Measurements from ENCODE around the gene SHISA6.
"Not testable (repeated sequence)": the region's sequence is repeated elsewhere in the genome, so short reads cannot be mapped to it uniquely, and the experiment has no call there.

The SHISA6 gene

DNA sequence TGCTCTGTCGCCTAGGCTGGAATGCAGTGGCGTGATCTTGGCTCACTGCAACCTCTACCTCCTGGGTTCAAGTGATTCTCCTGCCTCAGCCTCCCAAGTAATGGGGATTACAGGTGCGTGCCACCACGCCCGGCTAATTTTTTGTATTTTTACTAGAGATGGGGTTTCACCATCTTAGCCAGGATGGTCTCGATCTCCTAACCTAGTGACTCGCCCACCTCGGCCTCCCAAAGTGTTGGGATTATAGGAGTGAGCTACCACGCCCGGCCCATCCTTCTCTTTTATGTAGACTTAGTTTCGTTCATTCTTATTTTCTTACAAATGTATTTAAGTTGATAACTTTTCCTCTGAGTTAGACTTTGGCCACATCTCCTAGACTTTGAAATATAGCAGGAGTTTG is 75.4 kb downstream of the SHISA6 start:
- not testable (repeated sequence) for H3K9ac ChIP-seq (ENCODE audit: low read length); H3K4me3 ChIP-seq (ENCODE audit: low read length); H3K4me1 ChIP-seq (ENCODE audit: control insufficient read depth, insufficient read depth, low read length)

DNA sequence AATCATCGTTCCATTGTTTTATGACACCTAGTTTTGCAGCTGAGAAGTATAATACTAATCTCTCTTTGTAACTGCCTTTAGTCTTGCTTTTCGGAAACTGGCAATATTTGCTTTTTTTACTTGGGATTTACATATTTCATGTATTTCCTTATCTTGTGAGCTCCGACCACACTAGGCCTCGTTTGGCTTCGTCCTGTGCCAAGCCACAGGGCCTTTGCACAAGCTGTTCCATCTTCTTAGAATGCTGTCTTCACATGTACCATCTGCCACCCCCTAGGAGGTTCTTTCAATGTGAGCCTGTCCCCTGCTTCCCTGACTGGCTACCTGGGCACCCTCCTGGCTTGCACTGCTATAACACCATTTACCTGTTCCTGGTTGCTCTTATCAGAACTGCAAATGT is 77.2 kb downstream of the SHISA6 start:
- Histone ChIP-seq H3K27ac (ENCODE audit: low read depth, low read length) (no peak overlapping the region), H3K4me1 (ENCODE audit: control insufficient read depth, insufficient read depth, low read length) (no peaks in the 10 kb centered on the region), H3K27me3 (ENCODE audit: control insufficient read depth, insufficient read depth, low read length) (no peaks in the 10 kb centered on the region), H3K9ac (ENCODE audit: low read length) (no peak overlapping the region), H3K4me3 (ENCODE audit: low read length) (no peak overlapping the region), H3K36me3 (ENCODE audit: control insufficient read depth, insufficient read depth, low read length) (no peaks in the 10 kb centered on the region)

More for the DNA sequence above, 75.4 kb downstream of the SHISA6 start:
- H3K27me3 ChIP-seq (ENCODE audit: control insufficient read depth, insufficient read depth, low read length); H3K36me3 ChIP-seq (ENCODE audit: control insufficient read depth, insufficient read depth, low read length); H3K27ac ChIP-seq (ENCODE audit: low read depth, low read length): not testable (repeated sequence)

- Histone ChIP-seq H3K9ac (ENCODE audit: low read length) (no peak overlapping the region), H3K36me3 (ENCODE audit: control insufficient read depth, insufficient read depth, low read length) (no peaks in the 10 kb centered on the region), H3K4me3 (ENCODE audit: low read length) (no peak overlapping the region), H3K27ac (ENCODE audit: low read depth, low read length) (no peak overlapping the region), H3K4me1 (ENCODE audit: control insufficient read depth, insufficient read depth, low read length) (no peaks in the 10 kb centered on the region), H3K27me3 (ENCODE audit: control insufficient read depth, insufficient read depth, low read length) (no peaks in the 10 kb centered on the region)
These were observed 78.9 kb downstream of the SHISA6 start for GRCh38 chr17:11319894-11320293.

DNA sequence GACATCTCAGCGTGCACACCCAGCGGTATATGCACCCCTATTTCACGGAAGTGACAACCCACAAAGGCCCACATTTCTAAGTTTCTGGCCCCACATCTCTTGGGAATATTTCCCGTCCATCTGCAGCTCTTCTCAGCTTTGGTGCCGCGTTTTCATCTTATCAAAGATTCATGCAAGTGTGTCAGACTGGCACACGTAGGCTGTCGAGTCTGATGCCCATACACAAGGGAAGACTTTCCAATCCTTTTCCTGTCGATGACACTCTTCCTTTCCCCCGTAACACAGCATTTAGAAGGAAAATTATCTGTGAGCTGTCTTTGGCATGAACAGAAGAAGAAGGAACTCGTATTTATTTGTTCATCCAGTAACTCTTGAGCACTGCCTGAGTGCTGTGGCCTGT is 83.0 kb downstream of the SHISA6 start:
- Histone ChIP-seq H3K4me3 (ENCODE audit: low read length) (no peak overlapping the region), H3K4me1 (ENCODE audit: control insufficient read depth, insufficient read depth, low read length) (no peaks in the 10 kb centered on the region), H3K36me3 (ENCODE audit: control insufficient read depth, insufficient read depth, low read length) (no peaks in the 10 kb centered on the region), H3K27me3 (ENCODE audit: control insufficient read depth, insufficient read depth, low read length) (no peaks in the 10 kb centered on the region), H3K27ac (ENCODE audit: low read depth, low read length) (no peak overlapping the region), H3K9ac (ENCODE audit: low read length) (no peak overlapping the region)

GRCh38 chr17:11324846-11325420 is 83.9 kb downstream of the SHISA6 start:
- H3K27ac ChIP-seq (ENCODE audit: low read depth, low read length): no peak overlapping the region
- H3K9ac ChIP-seq (ENCODE audit: low read length): no peak overlapping the region
- no peak overlapping the region for H3K4me3 ChIP-seq (ENCODE audit: low read length)
- no peaks in the 10 kb centered on the region for H3K36me3 ChIP-seq (ENCODE audit: control insufficient read depth, insufficient read depth, low read length)
- H3K4me1 ChIP-seq (ENCODE audit: control insufficient read depth, insufficient read depth, low read length): no peaks in the 10 kb centered on the region
- H3K27me3 ChIP-seq (ENCODE audit: control insufficient read depth, insufficient read depth, low read length): no peaks in the 10 kb centered on the region

- H3K9ac ChIP-seq (ENCODE audit: low read length): no peak overlapping the region
- no peak overlapping the region for H3K27ac ChIP-seq (ENCODE audit: low read depth, low read length)
- H3K4me3 ChIP-seq (ENCODE audit: low read length): no peak overlapping the region
- H3K27me3 ChIP-seq (ENCODE audit: control insufficient read depth, insufficient read depth, low read length): no peaks in the 10 kb centered on the region
- H3K36me3 ChIP-seq (ENCODE audit: control insufficient read depth, insufficient read depth, low read length): no peaks in the 10 kb centered on the region
- peaks cover 6% of the 10 kb centered on the region for H3K4me1 ChIP-seq (ENCODE audit: control insufficient read depth, insufficient read depth, low read length)
These were observed 85.5 kb downstream of the SHISA6 start for GRCh38 chr17:11326492-11326891.

GRCh38 chr17:11328770-11329169 is 87.8 kb downstream of the SHISA6 start:
- H3K9ac ChIP-seq (ENCODE audit: low read length): no peak overlapping the region
- H3K4me3 ChIP-seq (ENCODE audit: low read length): no peak overlapping the region
- peaks cover 7% of the 10 kb centered on the region for H3K4me1 ChIP-seq (ENCODE audit: control insufficient read depth, insufficient read depth, low read length)
- H3K36me3 ChIP-seq (ENCODE audit: control insufficient read depth, insufficient read depth, low read length): no peaks in the 10 kb centered on the region
- H3K27me3 ChIP-seq (ENCODE audit: control insufficient read depth, insufficient read depth, low read length): no peaks in the 10 kb centered on the region
- H3K27ac ChIP-seq (ENCODE audit: low read depth, low read length): no peak overlapping the region

DNA sequence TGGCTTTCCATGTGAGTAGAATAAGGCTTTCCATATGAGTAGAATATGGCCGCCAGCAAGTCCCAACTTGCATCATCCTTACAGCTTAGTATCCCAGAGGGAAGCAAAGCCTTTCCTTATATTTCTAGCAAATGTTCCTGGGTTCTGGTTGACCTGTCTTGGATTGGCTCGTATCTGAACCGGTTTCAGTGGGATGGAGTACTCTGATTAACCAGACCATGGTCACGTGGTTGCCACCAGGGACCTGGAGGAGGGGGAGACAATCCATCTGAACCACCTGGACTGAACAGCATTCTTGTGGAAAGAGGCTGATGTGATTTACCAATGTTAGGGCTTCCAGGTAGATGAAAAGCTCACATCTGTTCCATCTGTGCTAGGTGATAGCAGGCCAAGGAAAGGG is 89.0 kb downstream of the SHISA6 start:
- H3K27ac ChIP-seq (ENCODE audit: low read depth, low read length): no peak overlapping the region

GRCh38 chr17:11330826-11331225 is 89.8 kb downstream of the SHISA6 start:
- H3K27ac ChIP-seq (ENCODE audit: low read depth, low read length): no peak overlapping the region
- H3K4me1 ChIP-seq (ENCODE audit: control insufficient read depth, insufficient read depth, low read length): peaks cover 7% of the 10 kb centered on the region
- no peak overlapping the region for H3K9ac ChIP-seq (ENCODE audit: low read length)
- H3K27me3 ChIP-seq (ENCODE audit: control insufficient read depth, insufficient read depth, low read length): no peaks in the 10 kb centered on the region
- H3K4me3 ChIP-seq (ENCODE audit: low read length): no peak overlapping the region
- no peaks in the 10 kb centered on the region for H3K36me3 ChIP-seq (ENCODE audit: control insufficient read depth, insufficient read depth, low read length)

More for the DNA sequence above, 89.0 kb downstream of the SHISA6 start:
- Histone ChIP-seq H3K4me3 (ENCODE audit: low read length) (no peak overlapping the region), H3K36me3 (ENCODE audit: control insufficient read depth, insufficient read depth, low read length) (no peaks in the 10 kb centered on the region), H3K27me3 (ENCODE audit: control insufficient read depth, insufficient read depth, low read length) (no peaks in the 10 kb centered on the region), H3K4me1 (ENCODE audit: control insufficient read depth, insufficient read depth, low read length) (peaks cover 7% of the 10 kb centered on the region), H3K9ac (ENCODE audit: low read length) (no peak overlapping the region)

- H3K36me3 ChIP-seq (ENCODE audit: control insufficient read depth, insufficient read depth, low read length): no peaks in the 10 kb centered on the region
- H3K27ac ChIP-seq (ENCODE audit: low read depth, low read length): no peak overlapping the region
- no peaks in the 10 kb centered on the region for H3K27me3 ChIP-seq (ENCODE audit: control insufficient read depth, insufficient read depth, low read length)
- no peak overlapping the region for H3K4me3 ChIP-seq (ENCODE audit: low read length)
- H3K4me1 ChIP-seq (ENCODE audit: control insufficient read depth, insufficient read depth, low read length): peaks cover 7% of the 10 kb centered on the region
- H3K9ac ChIP-seq (ENCODE audit: low read length): no peak overlapping the region
These were observed 90.8 kb downstream of the SHISA6 start for GRCh38 chr17:11331547-11332513.

GRCh38 chr17:11332706-11333105 is 91.7 kb downstream of the SHISA6 start:
- Histone ChIP-seq H3K27me3 (ENCODE audit: control insufficient read depth, insufficient read depth, low read length) (no peaks in the 10 kb centered on the region), H3K27ac (ENCODE audit: low read depth, low read length) (no peak overlapping the region), H3K9ac (ENCODE audit: low read length) (no peak overlapping the region), H3K36me3 (ENCODE audit: control insufficient read depth, insufficient read depth, low read length) (no peaks in the 10 kb centered on the region), H3K4me3 (ENCODE audit: low read length) (no peak overlapping the region), H3K4me1 (ENCODE audit: control insufficient read depth, insufficient read depth, low read length) (peaks cover 7% of the 10 kb centered on the region)

- Histone ChIP-seq H3K9ac (ENCODE audit: low read length) (no peak overlapping the region), H3K4me3 (ENCODE audit: low read length) (no peak overlapping the region), H3K4me1 (ENCODE audit: control insufficient read depth, insufficient read depth, low read length) (peaks cover 7% of the 10 kb centered on the region), H3K27me3 (ENCODE audit: control insufficient read depth, insufficient read depth, low read length) (no peaks in the 10 kb centered on the region), H3K36me3 (ENCODE audit: control insufficient read depth, insufficient read depth, low read length) (no peaks in the 10 kb centered on the region), H3K27ac (ENCODE audit: low read depth, low read length) (no peak overlapping the region)
These were observed 93.5 kb downstream of the SHISA6 start for GRCh38 chr17:11334493-11334892.

DNA sequence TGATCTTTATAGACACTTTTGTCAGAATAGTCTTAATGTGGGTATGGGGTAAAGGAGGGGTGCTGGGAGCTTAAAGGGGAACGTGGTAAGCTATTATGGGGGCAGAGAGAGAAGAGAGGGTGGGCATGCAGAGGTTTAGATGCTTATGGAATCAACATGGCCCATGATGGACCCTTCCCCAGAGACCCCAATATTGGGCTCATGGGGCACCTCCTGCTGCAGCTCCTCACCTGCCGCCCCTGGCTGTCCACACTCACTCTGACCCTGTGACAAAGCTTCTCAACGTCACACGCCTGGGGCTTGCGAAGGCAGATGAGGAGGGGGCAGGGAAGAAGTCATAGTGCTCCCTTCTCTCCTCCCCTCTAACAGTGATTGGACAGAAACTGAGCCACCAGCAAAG is 95.3 kb downstream of the SHISA6 start:
- Histone ChIP-seq H3K4me3 (ENCODE audit: low read length) (no peak overlapping the region), H3K27me3 (ENCODE audit: control insufficient read depth, insufficient read depth, low read length) (no peaks in the 10 kb centered on the region), H3K9ac (ENCODE audit: low read length) (no peak overlapping the region), H3K4me1 (ENCODE audit: control insufficient read depth, insufficient read depth, low read length) (peaks cover 3% of the 10 kb centered on the region), H3K36me3 (ENCODE audit: control insufficient read depth, insufficient read depth, low read length) (no peaks in the 10 kb centered on the region), H3K27ac (ENCODE audit: low read depth, low read length) (no peak overlapping the region)
